PC-3 (cell line): ENCODE data around the gene RPL39. TPM values are rescaled to one million over a fixed set of nuclear protein-coding genes. Genes with fewer than 3 reads are reported as not detected.
A peak's percentile ranks its signal among the peaks of the same experiment; 100 is the strongest.

Experiments used
- ATAC-seq: fragments of 200-7000 bp; cut with Tn5 transposase; 2 replicates; pipeline ENCODE4 v1.9.1; 2020; ENCODE audit warnings: mild to moderate bottlenecking, moderate library complexity
- BruUV-seq: library from RNA; stranded (reverse); fragments of 400-500 nt; replicated peaks from 2 replicates; lab custom pipeline; 2021; lab: Mats Ljungman, UMichigan
- CTCF ChIA-PET: fragments of 300-600 bp; sonication (Branson Sonifier 250); formaldehyde crosslinking; loops from one replicate; lab custom pipeline; 2022; ENCODE audit warnings: antibody characterized with exemption; lab: Charles Lee
- POLR2A ChIA-PET: fragments of 300-600 bp; sonication (Branson Sonifier 250); formaldehyde crosslinking; loops from one replicate; lab custom pipeline; 2022; ENCODE audit warnings: antibody characterized with exemption; ENCODE audit not compliant: unreplicated experiment; lab: Charles Lee
- DNase-seq: peaks from one replicate; pipeline ENCODE4 v3.0.0-alpha.2; 2015
- H2AFZ ChIP-seq: fragments of 300-600 bp; sonication (generic); 2 replicates; pipeline ENCODE4 v1.6.0; 2016; ENCODE audit warnings: antibody characterized with exemption, low read length
- H3F3A ChIP-seq: fragments of 300-600 bp; sonication (generic); one replicate; pipeline ENCODE4 v1.6.0; 2017; ENCODE audit warnings: antibody characterized with exemption, low read length, control low read depth, mild to moderate bottlenecking; ENCODE audit not compliant: unreplicated experiment
- H3K27ac ChIP-seq: fragments of 300-600 bp; sonication (generic); 2 replicates; pipeline ENCODE4 v1.5.1; 2016; ENCODE audit warnings: mild to moderate bottlenecking, low read length
- H3K27me3 ChIP-seq: fragments of 300-600 bp; sonication (generic); 2 replicates; pipeline ENCODE4 v1.6.1; 2016; ENCODE audit warnings: low read length, mixed read lengths
- H3K36me3 ChIP-seq: fragments of 300-600 bp; sonication (generic); 2 replicates; pipeline ENCODE4 v1.6.1; 2016; ENCODE audit warnings: low read depth, mixed run types, low read length, mixed read lengths
- H3K4me1 ChIP-seq: fragments of 300-600 bp; sonication (generic); 2 replicates; pipeline ENCODE4 v1.5.1; 2016; ENCODE audit warnings: low read length; ENCODE audit not compliant: insufficient read depth
- H3K4me2 ChIP-seq: fragments of 300-600 bp; sonication (generic); 2 replicates; pipeline ENCODE4 v1.6.0; 2016; ENCODE audit warnings: low read length
- H3K4me3 ChIP-seq: fragments of 300-600 bp; sonication (generic); 2 replicates; pipeline ENCODE4 v1.5.1; 2016; ENCODE audit warnings: mild to moderate bottlenecking, low read length, mixed read lengths
- H3K79me2 ChIP-seq: fragments of 300-600 bp; sonication (generic); 2 replicates; pipeline ENCODE4 v1.6.1; 2017; ENCODE audit warnings: low read length, mixed read lengths
- H3K9ac ChIP-seq: fragments of 300-600 bp; sonication (generic); 2 replicates; pipeline ENCODE4 v1.6.0; 2016; ENCODE audit warnings: mild to moderate bottlenecking, low read length
- H3K9me2 ChIP-seq: fragments of 300-600 bp; sonication (generic); replicated peaks from 2 replicates; pipeline ENCODE4 v1.6.1; 2016; ENCODE audit warnings: mixed run types, low read length, mixed read lengths
- H3K9me3 ChIP-seq: fragments of 300-600 bp; sonication (generic); 2 replicates; pipeline ENCODE4 v1.6.1; 2016; ENCODE audit warnings: low read length, mixed read lengths
- H4K20me1 ChIP-seq: fragments of 300-600 bp; sonication (generic); 2 replicates; pipeline ENCODE4 v1.6.1; 2016; ENCODE audit warnings: low read length, mixed read lengths
- CTCF ChIP-seq: fragments of 300-600 bp; sonication (generic); conservative IDR thresholded peaks from 2 replicates; pipeline ENCODE4 v1.5.1; 2017; ENCODE audit warnings: antibody characterized with exemption, low read depth, mild to moderate bottlenecking, low read length
- EZH2 ChIP-seq: fragments of 300-600 bp; sonication (generic); IDR thresholded peaks from one replicate; pipeline ENCODE4 v1.6.1; 2017; ENCODE audit warnings: antibody characterized with exemption, mild to moderate bottlenecking, low read length; ENCODE audit not compliant: unreplicated experiment
- EZH2phosphoT487 ChIP-seq: fragments of 300-600 bp; sonication (generic); IDR thresholded peaks from 2 replicates; pipeline ENCODE4 v1.6.1; 2018; ENCODE audit warnings: mild to moderate bottlenecking, antibody characterized with exemption, low read length, borderline replicate concordance
- intact Hi-C: fragments of 100-400 bp; cut with micrococcal nuclease; formaldehyde crosslinking; loops from 2 replicates; pipeline ENCODE4 v1.9.0; 2023
- total RNA-seq: library from RNA; depleted of rRNA; stranded (reverse); fragments of >200 nt; gene quantifications from 2 replicates; pipeline ENCODE4 v1.2.3, GENCODE V29; 2014

Gene RPL39
- total RNA-seq, 1 experiment from 2014 or later, result 1,578 TPM

- DNase-seq (no peak), ATAC-seq (peak; percentile 66)
- CTCF ChIA-PET, result interaction anchor here (0.5 to 1.1 kb wide), 2 partner anchors 152 to 692 kb away, joined by 3 to 4 read pairs; partner anchors contain the start of gene NKRF
- Histone ChIP-seq H4K20me1 (no peaks in the 10 kb centered on the region), H3K9me3 (no peaks in the 10 kb centered on the region), H3F3A (no peaks in the 10 kb centered on the region), H2AFZ (peak overlapping the region; percentile 92), H3K79me2 (no peaks in the 10 kb centered on the region), H3K9ac (peak overlapping the region; percentile 20; the same call in 1 of the 2 replicates), H3K4me1 (peaks cover 11% of the 10 kb centered on the region), H3K36me3 (no peaks in the 10 kb centered on the region), H3K4me2 (peak overlapping the region; percentile 97), H3K27ac (no peak overlapping the region), H3K4me3 (peak overlapping the region; percentile 82), H3K27me3 (no peaks in the 10 kb centered on the region), H3K9me2 (no peaks in the 10 kb centered on the region)
- BruUV-seq, result no TSS peak
- intact Hi-C loops, result no loop called here
- POLR2A ChIA-PET, result interaction anchor here (0.7 kb wide), 1 partner anchor 33 kb away, joined by 5 read pairs; the partner anchor contains the start of gene RPL39
- no peak for TF ChIP-seq CTCF
- TF ChIP-seq EZH2phosphoT487, result no peak
- no peak for TF ChIP-seq EZH2
These were observed 32.6 kb downstream of the RPL39 start for GRCh38 chrX:119758731-119759247.

DNA sequence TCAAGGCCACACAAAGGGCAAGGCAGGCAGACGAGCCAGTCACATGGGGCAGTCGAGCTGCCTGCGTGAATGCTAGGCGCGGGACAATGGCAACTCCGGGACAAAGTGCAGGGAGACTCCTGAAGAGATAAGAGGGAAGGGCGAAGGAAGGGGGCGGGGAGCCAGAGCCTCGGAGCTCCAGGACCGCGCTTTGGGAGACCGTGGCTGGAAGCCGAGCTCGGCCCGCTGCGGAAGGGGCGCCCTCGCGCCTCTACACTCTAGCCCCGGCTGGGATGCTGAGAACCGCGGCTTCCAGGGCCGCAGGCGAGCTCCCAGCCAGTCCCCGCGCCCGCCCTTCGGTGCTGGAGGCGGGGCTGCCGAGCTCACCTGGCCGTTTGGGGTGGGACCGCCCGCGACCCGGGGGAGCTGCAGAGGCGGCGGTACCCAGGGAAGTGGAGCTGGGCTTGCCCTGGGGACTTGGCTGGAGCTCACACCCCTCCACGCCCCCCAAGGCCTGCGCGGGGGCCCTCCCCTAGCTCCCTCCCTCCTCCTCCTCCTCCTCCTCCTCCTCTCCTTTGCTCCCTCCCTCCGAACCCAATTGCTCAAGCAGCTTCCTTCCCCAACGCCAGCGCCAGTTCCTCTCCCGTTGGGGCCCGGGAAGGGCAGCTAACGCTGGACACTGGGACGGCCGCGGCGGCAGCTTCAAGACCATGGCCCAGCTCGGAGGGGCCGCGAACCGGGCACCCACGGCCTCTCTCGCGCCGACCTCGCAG lies 33.3 kb downstream of the RPL39 start, which contains the start of gene SOWAHD:
Gene SOWAHD (plus strand): TSS at position 610 of the 752 bp plus-strand sequence. CDS start 80 bp downstream, at position 690.
- Histone ChIP-seq H3K79me2 (no peaks in the 10 kb centered on the region), H4K20me1 (no peaks in the 10 kb centered on the region), H3K4me2 (peak within 1 kb of the TSS; percentile 97), H3K36me3 (no peaks in the 10 kb centered on the region), H3K9ac (peak within 1 kb of the TSS; percentile 20; the same call in 1 of the 2 replicates), H3F3A (no peaks in the 10 kb centered on the region), H3K4me1 (peaks cover 11% of the 10 kb centered on the region), H3K4me3 (peak within 1 kb of the TSS; percentile 82), H3K9me2 (no peaks in the 10 kb centered on the region), H2AFZ (peak within 1 kb of the TSS; percentile 92), H3K27me3 (no peaks in the 10 kb centered on the region), H3K9me3 (no peaks in the 10 kb centered on the region), H3K27ac (no peak within 1 kb of the TSS)
- ATAC-seq, result peak; percentile 72
- TF ChIP-seq CTCF, result no peak
- BruUV-seq, result no TSS peak
- POLR2A ChIA-PET, result no interaction called here
- peak; percentile 50 for DNase-seq
- CTCF ChIA-PET, result interaction anchor here (0.8 to 1.1 kb wide), 2 partner anchors 148 to 152 kb away, joined by 3 read pairs; partner anchors contain the start of gene NKRF
- intact Hi-C loops, result loop anchor here (2.0 kb wide), 1 partner anchor 59 kb away; no protein-coding TSS in a partner anchor
